GM06990 (cell line): ENCODE measurements around the gene FOXN3.
A peak's percentile ranks its signal among the peaks of the same experiment; 100 is the strongest.

Experiments
- DNase-seq: peaks from one replicate; pipeline ENCODE4 v3.0.0-alpha.2; 2011; ENCODE audit not compliant: insufficient read length; ENCODE audit errors: extremely low read depth
- H3K27me3 ChIP-seq: replicated peaks from 2 replicates; pipeline ENCODE4 v1.6.0; 2011; ENCODE audit warnings: low read length; ENCODE audit not compliant: control insufficient read depth, insufficient read depth
- H3K36me3 ChIP-seq: 2 replicates; pipeline ENCODE4 v1.5.1; 2011; ENCODE audit warnings: low read length; ENCODE audit not compliant: control insufficient read depth, insufficient read depth
- H3K4me3 ChIP-seq: replicated peaks from 2 replicates; pipeline ENCODE4 v1.5.1; 2011; ENCODE audit warnings: low read depth, mild to moderate bottlenecking, control low read depth, low read length
- TF ChIP-seq, protein P1 (sequence below): IDR thresholded peaks from 2 replicates; pipeline ENCODE4 v1.5.1; 2011; ENCODE audit warnings: low read length, control low read depth, mild to moderate bottlenecking, inconsistent platforms; ENCODE audit not compliant: insufficient read depth, poor library complexity, severe bottlenecking

Gene FOXN3

GRCh38 chr14:89340200-89341181, 76.5 kb downstream of the FOXN3 start:
- Histone ChIP-seq H3K4me3 (no peak overlapping the region), H3K36me3 (no peaks in the 10 kb centered on the region; the same call in 1 of the 2 replicates), H3K27me3 (no peaks in the 10 kb centered on the region)
- TF ChIP-seq, protein P1, sequence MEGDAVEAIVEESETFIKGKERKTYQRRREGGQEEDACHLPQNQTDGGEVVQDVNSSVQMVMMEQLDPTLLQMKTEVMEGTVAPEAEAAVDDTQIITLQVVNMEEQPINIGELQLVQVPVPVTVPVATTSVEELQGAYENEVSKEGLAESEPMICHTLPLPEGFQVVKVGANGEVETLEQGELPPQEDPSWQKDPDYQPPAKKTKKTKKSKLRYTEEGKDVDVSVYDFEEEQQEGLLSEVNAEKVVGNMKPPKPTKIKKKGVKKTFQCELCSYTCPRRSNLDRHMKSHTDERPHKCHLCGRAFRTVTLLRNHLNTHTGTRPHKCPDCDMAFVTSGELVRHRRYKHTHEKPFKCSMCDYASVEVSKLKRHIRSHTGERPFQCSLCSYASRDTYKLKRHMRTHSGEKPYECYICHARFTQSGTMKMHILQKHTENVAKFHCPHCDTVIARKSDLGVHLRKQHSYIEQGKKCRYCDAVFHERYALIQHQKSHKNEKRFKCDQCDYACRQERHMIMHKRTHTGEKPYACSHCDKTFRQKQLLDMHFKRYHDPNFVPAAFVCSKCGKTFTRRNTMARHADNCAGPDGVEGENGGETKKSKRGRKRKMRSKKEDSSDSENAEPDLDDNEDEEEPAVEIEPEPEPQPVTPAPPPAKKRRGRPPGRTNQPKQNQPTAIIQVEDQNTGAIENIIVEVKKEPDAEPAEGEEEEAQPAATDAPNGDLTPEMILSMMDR, result no peak
- no peak for DNase-seq

DNA sequence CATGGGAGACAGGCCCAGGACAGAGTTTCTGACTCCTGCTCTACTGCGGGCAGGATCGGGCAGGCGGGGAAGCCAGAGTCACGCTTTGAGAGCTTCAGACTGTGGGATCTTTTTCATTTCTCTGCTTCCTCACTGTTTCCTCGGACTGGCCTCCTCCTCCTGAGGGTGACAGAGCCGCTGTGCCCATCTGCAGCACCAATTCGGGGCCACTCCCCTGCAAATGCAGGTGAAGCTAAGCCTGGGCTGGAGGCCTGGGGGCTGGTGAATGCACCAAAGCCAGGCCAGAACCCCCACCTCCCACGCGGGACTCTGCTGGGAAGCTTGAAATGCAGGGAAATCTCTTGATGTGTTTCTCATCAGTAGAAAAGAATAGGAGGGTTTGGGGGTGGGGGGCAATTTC, 77.5 kb downstream of the FOXN3 start:
- TF ChIP-seq, protein P1, result no peak
- H3K36me3 ChIP-seq, result no peaks in the 10 kb centered on the region; the same call in 1 of the 2 replicates
- no peak for DNase-seq
- no peak overlapping the region for H3K4me3 ChIP-seq
- H3K27me3 ChIP-seq, result no peaks in the 10 kb centered on the region

DNA sequence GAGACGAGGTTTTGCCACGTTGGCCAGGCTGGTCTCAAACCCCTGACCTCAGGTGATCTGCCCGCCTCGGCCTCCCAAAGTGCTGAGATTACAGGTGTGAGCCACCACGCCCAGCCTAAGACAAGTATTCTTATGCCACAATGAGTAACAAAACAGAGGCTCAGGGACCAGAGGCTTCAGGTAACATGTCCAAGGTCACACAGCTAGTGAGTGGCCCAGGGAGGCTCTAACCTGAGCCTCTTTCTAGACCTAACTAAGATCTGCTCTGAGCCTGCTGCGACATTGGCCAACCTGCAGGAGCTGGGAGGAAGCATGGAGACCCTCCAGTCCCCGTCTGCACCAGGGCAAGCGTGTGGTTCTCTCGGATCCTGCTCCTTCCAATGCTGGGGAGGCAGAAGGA, 77.9 kb downstream of the FOXN3 start:
- H3K27me3 ChIP-seq, result no peaks in the 10 kb centered on the region
- no peaks in the 10 kb centered on the region; the same call in 1 of the 2 replicates for H3K36me3 ChIP-seq
- H3K4me3 ChIP-seq, result no peak overlapping the region
- no peak for DNase-seq
- TF ChIP-seq, protein P1, result no peak

- no peak overlapping the region for H3K4me3 ChIP-seq
- TF ChIP-seq, protein P1, result peak; percentile 44
- no peaks in the 10 kb centered on the region for H3K27me3 ChIP-seq
- no peak for DNase-seq
- no peaks in the 10 kb centered on the region; the same call in 1 of the 2 replicates for H3K36me3 ChIP-seq
Measured at GRCh38 chr14:89336338-89336737, 80.7 kb downstream of the FOXN3 start.

GRCh38 chr14:89332031-89332430, 85.0 kb downstream of the FOXN3 start:
- DNase-seq, result no peak
- H3K36me3 ChIP-seq, result no peaks in the 10 kb centered on the region; the same call in 1 of the 2 replicates
- H3K4me3 ChIP-seq, result peak overlapping the region; percentile 27
- H3K27me3 ChIP-seq, result no peaks in the 10 kb centered on the region
- TF ChIP-seq, protein P1, result no peak
